GM19351 (cell line): ENCODE data around the gene SFXN5.

Experiments
- ATAC-seq: cut with Tn5 transposase; IDR thresholded peaks from one replicate; pipeline ENCODE4 v1.9.1; 2021; ENCODE audit warnings: mild to moderate bottlenecking, moderate library complexity; ENCODE audit not compliant: unreplicated experiment

SFXN5 gene

DNA sequence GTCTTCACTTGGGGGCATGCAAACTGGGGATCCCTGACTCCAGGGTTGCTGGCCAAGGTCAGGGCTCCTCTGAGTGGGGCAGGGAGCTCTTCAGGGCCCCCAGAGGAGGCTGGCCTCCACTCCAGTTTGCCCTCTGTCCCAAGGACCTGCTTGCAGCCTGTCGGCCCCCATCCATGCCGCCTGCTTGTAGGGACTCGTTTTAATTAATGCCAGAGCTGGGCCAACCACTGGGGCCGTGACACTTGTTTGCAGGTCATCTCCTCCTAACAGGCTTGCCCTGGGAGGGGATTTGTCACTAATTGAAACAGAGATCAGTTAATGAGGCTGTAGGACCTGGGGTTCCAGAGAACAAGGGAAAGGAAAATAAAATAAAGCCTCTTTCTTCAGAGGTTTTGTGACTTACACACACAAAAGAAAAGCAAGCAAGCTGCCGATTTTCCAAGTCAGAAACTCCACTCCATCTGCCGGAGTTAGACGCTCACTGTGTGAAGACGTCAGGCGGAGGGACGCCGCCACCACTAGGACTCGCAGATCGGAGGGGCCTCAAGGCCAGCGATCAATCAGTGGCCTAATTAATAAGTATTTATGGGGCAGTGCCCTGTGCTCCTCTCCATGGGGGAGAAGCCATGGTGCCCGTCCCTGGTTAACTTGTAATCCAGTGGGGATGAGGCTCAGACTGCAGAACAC, 75.9 kb downstream of the SFXN5 start:
- ATAC-seq: no peak

DNA sequence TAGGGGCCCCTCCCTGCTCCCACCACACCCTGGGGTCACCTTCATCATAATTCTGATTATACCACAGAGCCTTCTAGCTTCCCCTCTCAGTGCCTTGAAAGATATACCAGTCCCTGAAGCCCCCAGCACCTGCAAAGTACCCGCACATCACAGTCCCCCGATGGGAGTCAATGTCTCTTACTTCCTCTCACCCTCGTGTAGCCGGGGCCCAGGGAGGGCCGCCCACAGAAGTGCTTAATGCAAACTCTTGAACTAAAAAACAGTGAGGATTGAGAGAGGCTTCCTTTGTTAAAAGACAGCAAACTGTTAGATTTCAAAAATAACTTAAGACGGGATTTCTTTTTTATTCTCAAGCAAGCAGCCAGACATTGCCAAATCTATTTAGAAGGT, 76.5 kb downstream of the SFXN5 start:
- ATAC-seq: no peak

DNA sequence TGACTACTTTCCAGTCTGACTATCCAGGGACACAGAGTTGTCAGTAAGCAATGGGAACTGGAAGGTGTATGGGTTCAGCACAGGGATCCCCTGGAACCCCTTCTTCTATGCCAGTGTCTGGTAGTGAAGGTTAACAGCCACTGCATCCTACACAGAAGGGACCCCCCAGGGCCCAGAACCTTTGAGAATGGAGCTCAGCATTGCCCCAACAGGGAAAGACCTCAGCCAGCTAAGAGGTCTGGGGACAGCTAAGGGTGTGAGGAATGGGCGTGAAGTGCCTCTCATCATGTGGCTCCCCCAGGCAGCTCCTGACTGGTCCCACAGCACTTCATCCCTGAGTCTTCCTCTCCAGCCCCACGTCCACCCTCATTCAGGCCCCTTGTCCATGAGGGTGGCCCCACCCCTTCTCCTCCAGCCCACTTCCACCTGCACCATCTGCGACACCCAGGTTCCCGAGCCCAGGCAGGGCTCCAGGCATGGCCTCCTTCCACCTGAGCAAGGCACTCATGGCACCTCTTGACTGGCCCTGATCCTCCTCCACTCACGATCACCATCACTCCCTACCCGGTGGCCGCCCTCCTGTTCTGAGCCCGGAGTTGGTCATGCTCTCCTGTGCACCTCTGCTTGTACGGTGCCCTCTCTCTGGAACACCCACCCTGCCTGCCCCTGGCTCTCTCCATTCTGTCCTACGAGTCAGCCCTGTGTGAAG, 77.1 kb downstream of the SFXN5 start:
- no peak for ATAC-seq

DNA sequence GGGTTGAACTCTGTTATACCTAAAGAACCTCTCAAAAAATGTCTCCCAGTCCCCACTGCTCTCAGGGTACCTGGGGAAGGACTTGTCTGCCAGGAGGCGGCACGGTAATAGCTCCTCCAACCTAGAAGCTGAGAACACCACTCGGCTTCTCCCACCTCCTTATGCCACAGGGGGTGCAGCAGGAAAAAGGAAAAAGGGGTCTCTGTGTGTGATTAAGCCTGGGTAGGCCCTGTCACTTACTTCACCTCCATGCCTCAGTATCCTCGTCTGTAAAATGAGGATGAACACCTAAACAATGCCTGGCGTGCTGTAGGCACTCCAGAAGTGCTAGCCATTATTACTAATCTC, 77.6 kb downstream of the SFXN5 start:
- no peak for ATAC-seq

DNA sequence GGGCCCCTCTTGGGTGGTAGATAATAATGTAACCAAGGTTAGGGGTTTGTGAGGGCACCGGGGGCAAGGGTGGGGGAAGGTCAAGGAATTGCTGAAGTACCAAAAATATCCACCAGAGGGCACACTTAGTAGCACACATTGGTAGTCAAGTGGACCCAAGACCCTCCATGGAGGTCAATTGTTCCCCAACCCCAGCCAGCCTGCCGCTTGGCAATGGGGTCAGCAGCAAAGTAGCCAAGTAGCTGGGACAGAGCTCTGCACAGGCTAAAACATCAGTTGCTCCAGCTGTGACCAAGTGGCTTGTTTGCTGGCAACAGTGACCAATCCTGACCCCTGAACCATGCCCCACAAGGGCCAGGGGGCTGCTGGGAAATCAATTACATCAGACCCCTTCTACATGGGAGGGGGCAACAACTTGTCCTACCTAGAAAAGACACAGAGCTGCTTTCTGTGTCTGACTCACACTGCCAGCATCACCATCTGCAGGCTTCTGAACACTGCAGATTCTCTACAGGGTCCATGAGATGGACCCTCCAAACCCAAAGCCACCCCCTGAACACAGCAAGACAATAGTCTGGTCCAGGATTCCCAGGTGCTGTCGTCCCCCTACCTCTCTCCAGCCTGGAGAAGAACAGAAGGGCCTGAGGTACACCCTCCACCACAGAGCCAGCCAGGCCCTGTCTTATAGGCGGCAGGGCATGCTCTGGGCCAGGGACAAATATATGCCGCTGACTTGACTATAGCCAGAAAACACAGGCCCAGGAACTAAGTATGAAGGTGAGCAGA, 78.2 kb downstream of the SFXN5 start:
- ATAC-seq: no peak

DNA sequence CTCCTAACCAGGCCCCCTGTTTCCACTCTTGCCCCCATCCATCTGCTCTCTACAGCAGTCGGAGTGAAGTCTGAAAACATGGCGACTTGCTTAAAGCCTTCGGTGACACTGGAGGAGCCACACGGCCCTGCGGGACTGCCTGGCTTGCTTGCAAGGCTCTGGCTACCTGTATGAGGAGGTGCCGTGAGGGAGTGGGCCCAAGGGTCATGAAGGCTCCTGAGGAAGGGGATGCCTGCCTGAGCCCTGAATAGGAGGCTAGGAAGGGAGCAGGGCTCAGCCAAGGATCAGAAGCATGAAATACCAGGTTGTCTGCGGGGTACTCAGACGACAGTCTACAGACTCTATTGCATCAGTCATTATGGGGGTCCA, 78.8 kb downstream of the SFXN5 start:
- ATAC-seq: no peak

DNA sequence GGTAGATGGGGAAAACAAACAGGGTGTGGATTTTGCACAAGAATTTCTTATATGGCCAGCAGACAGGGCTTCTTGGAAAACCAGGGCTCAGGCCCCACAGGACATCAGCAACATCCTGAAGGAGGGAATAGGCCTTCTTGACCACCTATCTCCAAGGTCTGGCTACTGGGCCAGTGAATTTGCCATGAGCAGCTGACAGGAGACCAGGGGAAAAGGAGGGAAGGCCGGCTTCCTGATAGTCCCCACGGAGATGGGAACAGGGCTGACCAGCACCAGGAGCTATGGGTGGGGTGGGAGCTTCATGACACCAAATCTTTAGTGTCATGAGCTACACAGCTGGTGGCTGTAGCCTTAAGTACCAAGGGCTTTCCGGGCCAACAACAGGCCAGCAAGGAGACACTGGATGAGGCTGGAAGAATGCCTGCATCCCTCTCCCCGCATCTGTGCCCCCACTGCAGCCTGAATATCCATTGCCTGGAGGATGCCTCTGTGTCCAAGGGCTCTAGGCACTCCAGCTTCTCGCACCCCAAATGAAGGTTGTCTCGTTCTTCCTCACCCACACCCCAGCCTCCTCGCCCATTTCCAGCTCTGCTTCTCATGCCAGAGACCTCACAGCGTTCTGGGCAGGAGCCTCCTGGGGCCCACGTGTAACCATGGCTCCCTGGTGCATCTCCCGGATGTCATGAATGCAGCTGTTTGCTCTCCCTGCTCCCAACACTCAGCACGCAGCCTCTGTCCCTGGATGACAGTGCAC, 79.4 kb downstream of the SFXN5 start:
- ATAC-seq: no peak

DNA sequence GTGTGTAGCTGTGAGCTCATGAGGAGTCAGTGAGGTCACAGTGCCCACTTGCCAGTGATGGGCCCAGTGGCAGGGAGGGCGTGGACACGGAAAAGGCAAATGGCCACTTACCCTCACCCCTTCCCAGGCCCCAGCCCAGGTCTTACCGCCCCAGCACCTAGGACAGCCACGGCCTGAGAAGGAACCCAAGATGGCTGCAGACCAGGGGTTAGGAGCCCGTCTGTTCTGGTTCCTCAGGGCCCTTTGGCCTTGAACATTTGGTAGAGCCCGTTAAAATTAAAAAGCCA, 80.1 kb downstream of the SFXN5 start:
- ATAC-seq: no peak

DNA sequence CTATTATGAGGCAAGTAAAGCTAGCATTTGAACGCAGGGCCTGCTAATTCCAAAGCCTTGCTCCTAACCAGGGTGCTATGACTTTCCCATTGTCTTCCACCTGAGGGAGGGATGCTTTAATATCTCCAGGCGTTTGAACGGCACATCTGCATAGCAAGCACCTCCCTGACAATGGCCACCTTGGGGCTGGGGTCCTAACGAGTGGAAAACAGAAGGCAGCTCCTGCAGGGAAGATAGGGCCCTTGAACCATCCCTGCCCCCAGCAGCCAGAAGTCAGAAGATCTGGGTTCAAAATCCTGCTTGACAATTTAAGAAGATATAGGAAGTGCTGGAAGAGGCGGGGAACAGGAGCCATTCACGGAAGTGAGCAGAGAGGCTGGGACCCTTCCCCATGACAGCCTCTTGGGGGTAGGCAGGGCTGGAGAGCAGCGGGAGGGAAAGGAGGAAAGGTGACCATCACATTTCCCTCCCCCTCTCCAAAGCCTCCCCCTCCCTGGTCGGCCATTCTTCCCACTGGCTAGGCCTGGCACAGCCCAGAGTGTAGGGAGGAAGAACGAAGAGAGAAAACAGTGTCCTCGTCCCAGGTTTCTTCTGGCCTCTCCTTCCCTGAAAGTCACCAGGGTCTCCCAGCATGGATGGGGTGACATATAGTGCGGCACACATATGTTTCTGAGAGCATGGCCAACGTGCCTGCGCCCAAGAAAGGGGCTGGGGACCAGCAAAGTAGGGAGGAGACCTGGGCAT, 80.6 kb downstream of the SFXN5 start:
- ATAC-seq: no peak

DNA sequence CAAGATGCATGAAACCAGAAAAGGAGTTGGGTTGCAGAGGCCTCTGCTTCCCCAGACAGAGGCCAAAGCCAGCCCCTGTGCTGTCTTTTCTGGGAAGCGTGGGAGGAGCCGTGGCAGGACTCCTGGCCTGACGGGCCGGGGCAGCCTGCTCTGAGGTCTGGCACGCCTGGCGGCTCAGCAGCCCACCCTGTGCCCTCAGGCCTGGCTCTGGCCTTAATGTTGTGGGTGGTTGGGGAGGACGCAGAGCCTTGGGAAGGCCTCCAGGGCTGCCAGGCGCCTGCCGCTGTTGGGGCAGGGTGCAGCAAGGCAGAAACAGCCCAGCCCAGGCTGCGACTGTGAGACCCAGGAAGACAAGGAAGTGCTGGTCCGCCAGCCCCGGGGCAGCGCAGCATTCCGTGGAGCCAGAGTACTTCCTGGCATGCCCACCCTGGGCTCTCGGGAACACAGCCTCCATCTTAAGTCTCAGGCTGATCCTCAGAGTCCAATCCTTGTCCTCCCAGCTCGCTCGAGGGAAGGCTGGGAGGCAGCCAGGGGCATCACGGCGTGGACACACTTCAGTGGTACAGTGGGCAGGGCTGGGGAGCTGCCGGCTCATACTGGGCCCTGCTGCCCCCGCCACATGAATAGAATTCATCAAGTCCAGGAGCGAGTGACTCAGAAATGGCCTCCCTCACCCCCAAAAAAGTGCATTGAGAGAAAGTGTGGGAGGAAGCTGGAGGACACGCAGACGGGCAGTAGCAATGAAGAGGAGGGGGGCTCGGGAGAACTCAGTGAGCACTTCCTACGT, 81.5 kb downstream of the SFXN5 start:
- no peak for ATAC-seq

DNA sequence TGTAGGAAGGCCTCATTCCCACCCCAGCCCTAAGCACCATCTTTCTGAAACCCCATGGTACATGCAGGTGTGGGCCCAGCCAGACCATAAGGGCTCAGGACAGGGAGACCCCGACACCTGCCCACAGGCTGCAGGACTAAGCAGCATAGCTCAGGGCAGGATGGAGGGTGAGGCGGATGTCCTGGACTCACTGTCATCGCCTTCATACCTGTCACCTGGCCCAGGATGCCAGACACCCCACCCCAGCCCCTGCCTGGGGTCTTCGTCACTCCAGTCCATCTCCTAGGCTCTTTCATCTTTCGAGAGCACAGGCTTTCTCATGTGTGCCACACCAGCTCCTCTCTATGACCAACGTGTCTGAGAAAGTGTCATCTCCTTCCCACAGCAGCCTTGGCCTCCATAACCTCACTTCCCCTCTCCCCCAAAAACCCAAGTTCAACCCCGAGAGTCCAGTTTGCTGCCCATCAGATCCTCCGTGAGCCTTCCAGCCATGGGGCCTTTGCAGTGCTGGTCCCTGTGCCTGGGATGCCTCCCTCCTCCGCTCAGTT, 82.7 kb downstream of the SFXN5 start:
- no peak for ATAC-seq

DNA sequence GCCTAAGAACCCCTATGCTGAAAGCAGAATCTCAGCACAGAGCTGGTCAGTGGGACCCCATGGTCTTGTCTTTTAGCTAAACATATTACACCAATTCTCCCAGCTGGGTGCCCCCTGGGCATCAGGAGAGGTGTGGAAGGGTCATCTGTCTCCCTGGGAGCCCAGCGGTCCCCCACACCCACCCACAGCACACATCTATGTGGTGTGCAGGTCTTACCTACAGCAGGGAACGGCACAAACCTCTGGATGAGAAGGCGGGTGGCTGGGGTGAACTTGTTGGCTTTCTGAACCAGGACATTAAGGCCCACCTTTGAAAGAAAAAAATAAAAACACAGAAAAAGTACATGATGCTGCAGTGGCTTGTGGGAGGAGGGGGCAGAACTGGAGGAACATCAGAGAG, 83.5 kb downstream of the SFXN5 start:
- no peak for ATAC-seq

DNA sequence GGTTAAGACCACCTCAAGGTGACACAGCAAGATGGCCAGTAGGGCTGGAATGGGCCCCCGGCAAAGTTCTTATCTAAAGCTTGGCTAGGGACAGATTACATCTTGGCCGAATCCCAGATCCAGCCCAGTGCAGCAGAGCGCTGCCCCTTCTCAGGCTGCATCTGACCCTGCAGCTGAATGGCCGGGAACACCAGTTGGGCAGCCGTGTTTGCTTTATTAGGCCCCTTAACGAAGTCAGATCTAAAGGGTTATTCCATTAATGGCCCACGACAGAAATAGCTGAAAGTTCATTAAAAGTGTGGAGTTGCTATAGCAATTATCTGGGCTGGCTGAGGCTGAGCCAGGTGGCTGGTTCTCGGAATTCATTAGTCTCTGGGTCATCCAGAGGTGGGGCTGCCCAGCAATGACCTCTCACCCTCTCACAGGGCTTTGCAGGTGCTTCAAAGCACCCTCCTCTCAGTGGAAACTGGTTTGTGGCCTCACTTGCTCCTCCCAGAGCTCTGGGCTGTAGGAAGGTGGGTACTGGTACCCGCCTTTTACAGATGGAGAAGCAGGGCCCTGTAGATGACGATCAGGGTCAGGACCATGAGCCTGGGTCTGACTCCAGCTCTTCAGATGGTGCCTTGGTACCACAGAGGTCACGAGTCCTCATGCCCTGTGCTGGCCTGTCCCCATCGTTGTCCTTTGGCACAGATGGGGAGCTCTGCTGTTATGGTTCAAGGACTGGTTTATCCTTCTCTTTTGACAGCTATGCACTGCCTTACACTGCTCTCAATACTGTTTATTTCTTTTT, 85.4 kb downstream of the SFXN5 start:
- no peak for ATAC-seq

DNA sequence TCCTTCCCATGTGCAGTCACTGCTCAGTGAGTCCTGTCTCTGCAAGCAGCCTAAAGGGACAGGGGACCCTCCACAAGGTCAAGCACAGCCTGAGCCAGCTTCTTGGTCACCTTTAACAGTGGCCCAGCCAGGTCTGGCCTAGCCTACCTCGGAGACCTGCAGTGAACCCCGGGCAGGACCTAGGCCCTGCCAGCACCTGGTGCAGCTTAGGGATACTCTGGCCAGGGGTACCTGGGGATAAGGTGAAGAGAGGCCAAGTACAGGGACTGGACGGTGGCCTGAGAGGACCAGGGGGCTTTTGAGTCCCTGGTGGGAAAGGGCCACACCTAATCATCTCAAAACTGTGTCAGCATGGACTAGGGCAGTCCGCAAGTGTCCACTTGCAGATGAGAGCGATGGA, 86.4 kb downstream of the SFXN5 start:
- no peak for ATAC-seq

DNA sequence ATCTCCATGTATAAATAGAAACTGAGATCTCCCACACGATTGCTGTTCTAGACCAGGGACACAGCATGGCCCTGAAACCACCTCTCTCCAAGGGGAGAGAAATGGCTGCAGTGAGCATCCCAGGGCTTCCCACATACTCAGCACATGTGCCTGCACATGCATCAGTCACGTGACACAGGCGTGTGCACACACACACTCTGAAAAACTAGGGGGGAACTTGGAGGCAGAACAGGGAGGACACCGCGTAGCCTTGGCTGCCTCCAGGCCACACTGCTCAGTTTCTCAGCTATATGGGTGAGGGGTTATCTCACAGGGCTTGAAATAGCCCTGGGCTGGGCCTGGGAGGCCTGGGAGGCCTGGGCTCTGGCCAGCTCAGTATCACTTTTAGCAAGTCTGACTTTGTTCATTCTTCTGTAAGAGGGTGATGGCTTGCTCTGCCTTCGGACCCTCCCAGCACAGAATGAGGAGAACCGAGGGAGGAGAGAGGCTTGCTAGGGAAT, 87.3 kb downstream of the SFXN5 start:
- no peak for ATAC-seq

DNA sequence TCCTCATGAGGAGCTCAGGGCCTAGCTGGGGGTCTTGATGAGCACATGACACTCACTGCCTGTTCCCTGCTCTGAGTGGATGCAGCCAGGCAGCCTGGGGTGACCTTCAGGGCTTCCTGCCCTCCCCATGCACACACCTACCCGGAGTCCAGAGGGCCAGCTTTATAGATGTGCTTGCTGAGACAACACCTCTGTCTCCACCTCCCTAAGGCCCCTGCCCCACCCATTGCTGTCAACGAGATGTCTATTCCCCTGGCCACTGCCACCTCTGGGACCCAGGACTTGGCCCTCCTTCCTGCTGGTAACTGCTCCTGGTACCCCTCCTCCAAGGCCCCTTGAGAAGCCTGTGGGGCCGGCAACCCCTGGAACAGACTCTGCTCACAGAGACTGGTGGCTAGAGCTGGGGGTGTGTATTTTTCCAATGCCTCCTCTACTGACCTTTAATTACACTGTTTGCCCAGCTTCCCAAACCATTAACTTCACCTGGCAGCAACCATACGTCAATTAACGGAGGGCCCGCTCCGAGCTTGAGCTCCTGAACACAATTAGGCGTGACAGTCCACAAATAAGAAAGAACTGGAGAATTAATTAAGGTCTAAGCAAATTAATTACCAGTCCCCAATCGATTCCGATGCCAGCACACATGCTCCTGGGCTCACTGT, 87.9 kb downstream of the SFXN5 start:
- ATAC-seq: no peak

DNA sequence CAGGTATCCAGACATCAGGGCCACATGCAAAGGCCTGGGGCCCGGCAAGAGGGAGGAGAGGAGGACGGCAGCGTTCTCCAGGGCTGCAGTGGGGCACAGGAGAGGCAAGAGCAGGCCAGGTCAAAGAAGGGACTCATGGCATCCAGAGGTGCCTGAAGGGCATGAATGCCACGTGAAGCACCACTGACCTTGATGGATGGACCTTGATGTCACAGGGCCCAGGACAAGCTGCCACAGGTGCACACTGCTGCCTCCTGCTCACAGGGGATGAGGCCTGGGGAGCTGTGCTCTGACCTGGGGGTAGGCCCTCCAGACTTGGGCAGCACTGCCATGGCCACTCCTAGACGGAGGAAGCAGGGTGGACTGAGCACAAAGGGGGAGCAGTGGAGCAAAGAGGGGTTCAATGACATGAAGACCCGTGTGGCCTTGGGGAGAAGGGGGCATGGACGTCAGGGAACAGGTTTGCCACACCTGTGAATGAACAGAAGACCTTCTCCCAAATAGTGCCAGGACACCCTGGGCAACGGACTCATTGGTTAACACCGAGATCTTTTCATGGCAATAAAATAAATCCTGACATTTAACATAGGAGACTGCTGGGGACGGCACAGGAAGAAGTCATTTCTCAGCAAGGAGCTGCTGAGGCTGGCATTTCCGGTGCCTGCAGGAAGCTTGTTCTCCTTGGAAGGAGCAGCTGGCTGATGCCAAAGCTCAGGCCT, 88.6 kb downstream of the SFXN5 start:
- ATAC-seq: no peak

DNA sequence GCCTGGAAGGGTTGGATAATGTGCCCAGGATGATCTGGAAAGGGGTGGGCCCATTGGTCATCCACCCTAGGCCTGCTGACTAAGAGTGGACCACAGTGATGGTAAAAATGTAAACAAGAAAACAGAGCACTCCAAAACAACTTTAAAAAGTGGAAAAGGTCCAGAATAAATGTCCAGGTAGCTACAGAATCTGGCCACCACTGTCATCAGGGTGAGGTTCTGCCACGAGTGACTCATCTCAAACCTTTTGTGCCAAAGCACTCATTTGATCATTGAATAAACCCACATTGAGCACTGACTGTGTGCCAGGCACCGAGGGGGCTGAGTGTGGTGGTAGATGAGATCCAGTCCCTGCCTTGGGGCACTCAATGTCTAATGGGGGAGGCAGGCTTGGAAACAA, 89.3 kb downstream of the SFXN5 start:
- no peak for ATAC-seq
